HepG2 (cell line): ENCODE measurements around the gene KDM7A. TPM values are rescaled to one million over a fixed set of nuclear protein-coding genes. Genes with fewer than 3 reads are reported as not detected.
A peak's percentile ranks its signal among the peaks of the same experiment; 100 is the strongest.

Source experiments
- AHR ChIP-seq: IDR thresholded peaks from 2 replicates; pipeline ENCODE4 v1.6.1; 2018; ENCODE audit warnings: missing genetic modification reagents, missing compliant biosample characterization
- BORCS8-MEF2B ChIP-seq: sonication (generic); formaldehyde crosslinking; IDR thresholded peaks from 2 replicates; pipeline ENCODE4 v1.8.0; 2022; ENCODE audit warnings: mild to moderate bottlenecking, missing genetic modification reagents
- CEBPB ChIP-seq: IDR thresholded peaks from 2 replicates; pipeline ENCODE4 v1.6.1; 2011; ENCODE audit warnings: low read depth, low read length, improper control_type of control experiment, borderline replicate concordance
- CENPBD1 ChIP-seq: sonication (generic); formaldehyde crosslinking; IDR thresholded peaks from 2 replicates; pipeline ENCODE4 v1.8.0; 2022; ENCODE audit warnings: missing genetic modification reagents, low read depth, mild to moderate bottlenecking, borderline replicate concordance
- DR1 ChIP-seq: sonication (generic); formaldehyde crosslinking; IDR thresholded peaks from 2 replicates; pipeline ENCODE4 v1.8.0; 2021; ENCODE audit warnings: mild to moderate bottlenecking, missing genetic modification reagents, inconsistent platforms
- ELF1 ChIP-seq: sonication (generic); formaldehyde crosslinking; IDR thresholded peaks from 2 replicates; pipeline ENCODE4 v1.4.0; 2020; ENCODE audit warnings: missing genetic modification reagents
- FOXA3 ChIP-seq: IDR thresholded peaks from 2 replicates; pipeline ENCODE4 v1.6.1; 2016; ENCODE audit warnings: missing genetic modification reagents, missing compliant biosample characterization
- HMG20B ChIP-seq: conservative IDR thresholded peaks from 2 replicates; pipeline ENCODE4 v1.6.1; 2016; ENCODE audit warnings: missing genetic modification reagents, missing compliant biosample characterization
- SMYD3 ChIP-seq: sonication (generic); formaldehyde crosslinking; IDR thresholded peaks from 2 replicates; pipeline ENCODE4 v1.8.1; 2023; ENCODE audit warnings: mild to moderate bottlenecking, missing genetic modification reagents
- STAT6 ChIP-seq: sonication (generic); formaldehyde crosslinking; IDR thresholded peaks from 2 replicates; pipeline ENCODE4 v1.4.0; 2020; ENCODE audit warnings: missing genetic modification reagents, mild to moderate bottlenecking, borderline replicate concordance
- TBX2 ChIP-seq: sonication (generic); formaldehyde crosslinking; IDR thresholded peaks from 2 replicates; pipeline ENCODE4 v1.5.0; 2020; ENCODE audit warnings: missing genetic modification reagents, mild to moderate bottlenecking, borderline replicate concordance
- TFDP2 ChIP-seq: sonication (generic); formaldehyde crosslinking; IDR thresholded peaks from 2 replicates; pipeline ENCODE4 v1.4.0; 2020; ENCODE audit warnings: missing genetic modification reagents
- TSC22D2 ChIP-seq: sonication (generic); formaldehyde crosslinking; IDR thresholded peaks from 2 replicates; pipeline ENCODE4 v1.5.1; 2020; ENCODE audit warnings: missing genetic modification reagents, mild to moderate bottlenecking, borderline replicate concordance
- ZBTB8A ChIP-seq: sonication (generic); formaldehyde crosslinking; IDR thresholded peaks from 2 replicates; pipeline ENCODE4 v1.4.0; 2020; ENCODE audit warnings: mild to moderate bottlenecking, low read depth, missing genetic modification reagents, borderline replicate concordance
- ZFAT ChIP-seq: sonication (generic); formaldehyde crosslinking; conservative IDR thresholded peaks from 2 replicates; pipeline ENCODE4 v1.8.1; 2023; ENCODE audit warnings: missing genetic modification reagents, inconsistent platforms
- ZFP91 ChIP-seq: sonication (generic); formaldehyde crosslinking; IDR thresholded peaks from 2 replicates; pipeline ENCODE4 v1.9.0; 2022; ENCODE audit warnings: missing genetic modification reagents, mild to moderate bottlenecking, borderline replicate concordance
- ZNF362 ChIP-seq: sonication (generic); formaldehyde crosslinking; IDR thresholded peaks from 2 replicates; pipeline ENCODE4 v1.4.0; 2020; ENCODE audit warnings: missing genetic modification reagents, mild to moderate bottlenecking, borderline replicate concordance
- ZNF572 ChIP-seq: sonication (generic); formaldehyde crosslinking; IDR thresholded peaks from 2 replicates; pipeline ENCODE4 v1.5.1; 2020; ENCODE audit warnings: mild to moderate bottlenecking, missing genetic modification reagents
- ZNF597 ChIP-seq: sonication (generic); formaldehyde crosslinking; IDR thresholded peaks from 2 replicates; pipeline ENCODE4 v1.5.0; 2020; ENCODE audit warnings: missing genetic modification reagents
- ZNF678 ChIP-seq: sonication (generic); formaldehyde crosslinking; IDR thresholded peaks from 2 replicates; pipeline ENCODE4 v1.4.0; 2020; ENCODE audit warnings: mild to moderate bottlenecking, missing genetic modification reagents
- ZNF768 ChIP-seq: sonication (generic); formaldehyde crosslinking; IDR thresholded peaks from 2 replicates; pipeline ENCODE4 v1.4.0; 2020; ENCODE audit warnings: missing genetic modification reagents
- polyA plus RNA-seq, 8 experiments: library from polyadenylated mRNA; depleted of rRNA in 3 of 8; stranded (reverse) in 7 of 8; unstranded in 1 of 8; fragments of >200 nt; fragmentation: Illumina TruSeq in 4 of 8; extraction: Trizol in 4 of 8; gene quantifications; 2 replicates each; pipeline versions ENCODE4 v1.2.1 to v1.2.3, GENCODE V29; 2011 to 2016; ENCODE audit warnings: low read depth in 4 of 8, missing spikeins in 1 of 8, mixed read lengths in 1 of 8; ENCODE audit not compliant: insufficient read depth in 1 of 8
- total RNA-seq, 5 experiments: library from RNA; depleted of rRNA; stranded (reverse); fragments of >200 nt; fragmentation: Illumina TruSeq; extraction: Trizol; gene quantifications; 2 replicates each; pipeline ENCODE4 v1.2.3, GENCODE V29; 2016; ENCODE audit warnings: low read depth in 1 of 5

The KDM7A gene
- total and polyA plus RNA-seq, 2 of the 13 experiments (the other 11 are each of a cell fraction or from before 2014, with no cell fraction given) = 10.8 to 16.8 TPM

- TF ChIP-seq ZNF597 (CRISPR knock-in tag) = no peak
- no peak for TF ChIP-seq ZFAT (CRISPR knock-in tag)
- TF ChIP-seq ELF1 (CRISPR knock-in tag) = peak; percentile 77
- peak; percentile 77; the same call in 1 of the 2 replicates for TF ChIP-seq ZFP91 (CRISPR knock-in tag)
- TF ChIP-seq TBX2 (CRISPR knock-in tag) = peak; percentile 98
- 0 out of 2 replicates have a peak, but pooled peaks have one; percentile 39 for TF ChIP-seq SMYD3 (CRISPR knock-in tag)
- peak; percentile 93 for TF ChIP-seq HMG20B (CRISPR knock-in tag)
- 0 out of 2 replicates have a peak, but pooled peaks have one; percentile 12 for TF ChIP-seq TFDP2 (CRISPR knock-in tag)
- TF ChIP-seq AHR (CRISPR knock-in tag) = no peak; the same call in 1 of the 2 replicates
- TF ChIP-seq TSC22D2 (CRISPR knock-in tag) = no peak
- TF ChIP-seq CEBPB = no peak
- no peak for TF ChIP-seq ZBTB8A (CRISPR knock-in tag)
- 0 out of 2 replicates have a peak, but pooled peaks have one; percentile 62 for TF ChIP-seq ZNF572 (CRISPR knock-in tag)
- no peak for TF ChIP-seq ZNF678 (CRISPR knock-in tag)
- no peak for TF ChIP-seq DR1 (CRISPR knock-in tag)
- TF ChIP-seq ZNF768 = no peak
- TF ChIP-seq STAT6 (CRISPR knock-in tag) = 0 out of 2 replicates have a peak, but pooled peaks have one; percentile 55
- TF ChIP-seq CENPBD1 = no peak
- TF ChIP-seq FOXA3 (CRISPR knock-in tag) = peak; percentile 99
- peak; percentile 72; the same call in 1 of the 2 replicates for TF ChIP-seq BORCS8-MEF2B (CRISPR knock-in tag)
- peak; percentile 59; the same call in 1 of the 2 replicates for TF ChIP-seq ZNF362
These were observed 127.3 kb downstream of the KDM7A start (continued) for GRCh38 chr7:140049339-140050024.
